Left colon (tissue), 2 donors: ENCODE results near the gene ATP12A. TPM values are rescaled to one million over a fixed set of nuclear protein-coding genes. Genes with fewer than 3 reads are reported as not detected.

Source experiments
- ATAC-seq: fragments of 200-7000 bp; cut with Tn5 transposase; one replicate; pipeline ENCODE4 v1.9.1; 2020; ENCODE audit warnings: mild to moderate bottlenecking, moderate library complexity
- DNase-seq, 2 donors: peaks; one replicate each; pipeline ENCODE4 v3.0.0-alpha.2; 2020
- intact Hi-C, 2 donors: fragments of 100-400 bp; cut with DNase I in 1 of 2; cut with micrococcal nuclease in 1 of 2; formaldehyde crosslinking; loops; one replicate each; pipeline versions ENCODE4 v1.11.2 to v1.14.0; 2022; cut with DNase I, micrococcal nuclease
- total RNA-seq, 2 donors: library from RNA; stranded (reverse); fragmentation: NEBNext Ultra II Directional; extraction: Animal tissue kit (Norgen Biotek cat#: 25700); gene quantifications; one replicate each; pipeline ENCODE4 v1.2.1, GENCODE V29; 2021
- donor health status: DM: no; HTN: no; CAD: no.
- donor health status: DM: yes; HTN: yes; CAD: no.

Gene ATP12A
- total RNA-seq, 2 donors from 2014 or later = 0.64 TPM; not detected in 1

GRCh38 chr13:24661713-24662112 is 18.5 kb upstream of the ATP12A start:
- intact Hi-C loops = no loop called here
- DNase-seq = no peak
- no peak for ATAC-seq

GRCh38 chr13:24662195-24663088 is 17.8 kb upstream of the ATP12A start:
- DNase-seq (peak; percentile 65 to 72), ATAC-seq (peak; percentile 73)
- intact Hi-C loops = no loop called here

GRCh38 chr13:24663089-24663395 is 17.2 kb upstream of the ATP12A start:
- no peak for ATAC-seq
- intact Hi-C loops = no loop called here
- no peak for DNase-seq

- intact Hi-C loops = no loop called here
- no peak for DNase-seq
- ATAC-seq = no peak
These were observed 16.6 kb upstream of the ATP12A start for GRCh38 chr13:24663586-24663985.

- intact Hi-C loops = no loop called here
- ATAC-seq (no peak), DNase-seq (no peak)
These were observed 15.3 kb upstream of the ATP12A start for GRCh38 chr13:24664726-24665409.

- DNase-seq = no peak
- intact Hi-C loops = no loop called here
- no peak for ATAC-seq
These were observed 11.7 kb upstream of the ATP12A start for GRCh38 chr13:24668511-24668910.

GRCh38 chr13:24668955-24669582 is 11.1 kb upstream of the ATP12A start:
- intact Hi-C loops = no loop called here
- DNase-seq = peak; percentile 86 to 94
- peak; percentile 86 for ATAC-seq

GRCh38 chr13:24670174-24670573 is 10.0 kb upstream of the ATP12A start:
- ATAC-seq (peak; percentile 70), DNase-seq (peak; percentile 55 to 69)
- intact Hi-C loops = no loop called here

GRCh38 chr13:24670961-24671381 is 9.2 kb upstream of the ATP12A start:
- DNase-seq (peak; percentile 49 to 58), ATAC-seq (peak; percentile 46)
- intact Hi-C loops = no loop called here

GRCh38 chr13:24671386-24672113 is 8.7 kb upstream of the ATP12A start:
- DNase-seq (peak in 1 of 2 donors; percentile 33), ATAC-seq (peak; percentile 55)
- intact Hi-C loops = no loop called here

- DNase-seq (no peak), ATAC-seq (no peak)
- intact Hi-C loops = no loop called here
These were observed 7.8 kb upstream of the ATP12A start for GRCh38 chr13:24672141-24673132.

GRCh38 chr13:24675806-24676570 is 4.2 kb upstream of the ATP12A start:
- DNase-seq (no peak), ATAC-seq (no peak)
- intact Hi-C loops = no loop called here

- intact Hi-C loops = no loop called here
- ATAC-seq (no peak), DNase-seq (no peak)
These were observed 2.1 kb upstream of the ATP12A start for GRCh38 chr13:24678151-24678550.

- DNase-seq (no peak), ATAC-seq (no peak)
- intact Hi-C loops = no loop called here
These were observed 522 bp upstream of the ATP12A start for GRCh38 chr13:24679686-24680085.

GRCh38 chr13:24680921-24681604 is 855 bp downstream of the ATP12A start:
- intact Hi-C loops = no loop called here
- ATAC-seq (no peak), DNase-seq (no peak)

- intact Hi-C loops = no loop called here
- ATAC-seq (no peak), DNase-seq (no peak)
These were observed 1.7 kb downstream of the ATP12A start for GRCh38 chr13:24681930-24682329.

- DNase-seq (no peak), ATAC-seq (no peak)
- intact Hi-C loops = no loop called here
These were observed 2.1 kb downstream of the ATP12A start for GRCh38 chr13:24682353-24682752.
